Right lobe of liver (tissue), 6 donors: ENCODE results near the gene DAZAP1. TPM values are rescaled to one million over a fixed set of nuclear protein-coding genes. Genes with fewer than 3 reads are reported as not detected.
"Not testable (repeated sequence)": the region's sequence is repeated elsewhere in the genome, so short reads cannot be mapped to it uniquely, and the experiment has no call there.

Source experiments
- ATAC-seq, 4 donors: fragments of 200-7000 bp; cut with Tn5 transposase; one replicate each; pipeline ENCODE4 v1.9.1; 2020; ENCODE audit warnings: mild to moderate bottlenecking in 4 of 4, moderate library complexity in 4 of 4
- DNase-seq, 3 donors: peaks; one replicate each; pipeline ENCODE4 v3.0.0-alpha.2; 2020
- H3K27ac ChIP-seq, 3 donors: fragments of 200-600 bp; one replicate each; pipeline ENCODE4 v1.8.0; 2022
- H3K27me3 ChIP-seq, 2 donors: fragments of 200-600 bp; one replicate each; pipeline ENCODE4 v1.8.0; 2022
- H3K36me3 ChIP-seq, 4 donors: fragments of 200-600 bp; sonication (generic) in 1 of 4; one replicate each; pipeline versions ENCODE4 v1.5.1 to v1.8.0; 2017 to 2022; ENCODE audit warnings: control low read depth in 1 of 4
- H3K4me1 ChIP-seq, 4 donors: fragments of 200-600 bp; sonication (generic) in 1 of 4; one replicate each; pipeline versions ENCODE4 v1.5.1 to v1.8.0; 2017 to 2022; ENCODE audit warnings: control low read depth in 1 of 4
- H3K4me3 ChIP-seq, 3 donors: fragments of 200-600 bp; one replicate each; pipeline ENCODE4 v1.8.0; 2022
- H3K9me3 ChIP-seq, 4 donors: fragments of 200-600 bp; sonication (generic) in 1 of 4; one replicate each; pipeline versions ENCODE4 v1.5.1 to v1.8.0; 2017 to 2022; ENCODE audit warnings: control low read depth in 1 of 4
- POLR2A ChIP-seq: fragments of 450-650 bp; IDR thresholded peaks from one replicate; pipeline ENCODE4 v1.6.1; 2017; ENCODE audit warnings: antibody characterized with exemption, mild to moderate bottlenecking
- WGBS: methylation state at CpG from one replicate; pipeline ENCODE4 v1.1.6; 2018; ENCODE audit warnings: low coverage, low lambda C conversion rate; ENCODE audit not compliant: insufficient coverage; ENCODE audit errors: missing lambda C conversion rate; 5-methylcytosine and 5-hydroxymethylcytosine counted together
- intact Hi-C, 2 donors: fragments of 100-400 bp; cut with DNase I; formaldehyde crosslinking; loops; one replicate each; pipeline versions ENCODE4 v1.11.2 to v1.14.1; 2022
- total RNA-seq, 6 experiments: library from RNA; depleted of rRNA in 2 of 6; stranded (reverse); fragments of >200 nt in 2 of 6; fragmentation: NEBNext Ultra II Directional in 3 of 6; extraction: Animal tissue kit (Norgen Biotek cat#: 25700) in 3 of 6; gene quantifications; one replicate each; pipeline versions ENCODE4 v1.1.0 to v1.2.4, GENCODE V29; 2016 to 2023
- TF ChIP-seq, protein P1 (sequence below), 4 donors: fragments of 200-600 bp in 3 of 4; fragments of 450-650 bp in 1 of 4; IDR thresholded peaks; one replicate each; pipeline versions ENCODE4 v1.5.1 to v1.8.0; 2016 to 2022; ENCODE audit warnings: antibody characterized with exemption in 4 of 4, mild to moderate bottlenecking in 2 of 4
- donor health status: DM: no; HTN: yes; CAD: no.
- donor health status: DM: no; HTN: no; CAD: no.
- donor health status: DM: no; HTN: no; CAD: no.
- donor health status: DM: no; HTN: yes; CAD: no.
- donor health status: DM: no; HTN: yes; CAD: no.

Gene DAZAP1
- total RNA-seq, 6 experiments from 2014 or later = 22.3 to 50.9 (median 42.2) TPM

DNA sequence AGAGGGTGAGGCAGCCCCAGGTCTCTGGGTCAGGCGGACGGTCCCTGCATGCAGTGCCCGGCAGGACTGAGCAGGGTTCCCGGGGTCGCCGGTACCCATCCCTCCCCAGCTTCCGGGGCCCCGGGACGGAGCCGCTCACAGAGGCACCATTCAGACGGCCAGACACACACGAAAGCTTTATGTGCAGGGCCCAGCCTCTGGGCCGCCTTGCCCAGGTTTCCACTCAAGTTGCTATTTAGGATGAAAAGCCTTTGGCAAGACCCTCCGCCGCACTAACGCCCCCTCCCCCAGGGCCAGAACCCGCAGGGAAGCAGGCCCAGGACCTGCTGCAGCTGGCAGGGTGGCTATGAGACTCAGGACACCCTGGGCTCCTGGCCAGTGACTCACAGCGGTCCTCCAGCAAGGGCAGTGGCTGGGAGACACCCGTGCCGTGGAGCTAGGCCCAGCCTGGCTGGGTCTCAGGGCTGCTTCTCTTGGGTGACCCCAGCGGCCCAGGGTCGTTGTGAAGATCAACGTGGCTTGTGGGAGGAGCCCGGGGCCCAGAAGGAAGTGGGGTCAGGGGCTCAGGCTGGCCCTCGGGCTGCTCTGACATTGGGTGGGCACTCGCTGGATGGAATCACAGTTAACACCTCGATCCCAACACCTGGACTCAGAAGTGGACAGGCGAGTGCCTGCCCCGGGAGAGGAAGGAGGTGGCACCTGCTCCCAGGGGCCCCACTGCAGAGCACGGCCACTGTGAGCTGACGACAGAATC, 66.8 kb downstream of the DAZAP1 start:
- 80% methylated on average over 3 of the region's 31 CpGs for WGBS
- Histone ChIP-seq H3K27ac (no peak overlapping the region), H3K9me3 (no peaks in the 10 kb centered on the region), H3K36me3 (no peaks in the 10 kb centered on the region), H3K4me1 (peaks cover 0 to 30% (median 15%) of the 10 kb centered on the region in 4 donors), H3K27me3 (peaks cover 0 to 21% of the 10 kb centered on the region in 2 donors), H3K4me3 (no peak overlapping the region)
- ATAC-seq = no peak
- peak in 1 of 3 donors; percentile 21 for DNase-seq
- intact Hi-C loops = no loop called here
- TF ChIP-seq, protein P1, sequence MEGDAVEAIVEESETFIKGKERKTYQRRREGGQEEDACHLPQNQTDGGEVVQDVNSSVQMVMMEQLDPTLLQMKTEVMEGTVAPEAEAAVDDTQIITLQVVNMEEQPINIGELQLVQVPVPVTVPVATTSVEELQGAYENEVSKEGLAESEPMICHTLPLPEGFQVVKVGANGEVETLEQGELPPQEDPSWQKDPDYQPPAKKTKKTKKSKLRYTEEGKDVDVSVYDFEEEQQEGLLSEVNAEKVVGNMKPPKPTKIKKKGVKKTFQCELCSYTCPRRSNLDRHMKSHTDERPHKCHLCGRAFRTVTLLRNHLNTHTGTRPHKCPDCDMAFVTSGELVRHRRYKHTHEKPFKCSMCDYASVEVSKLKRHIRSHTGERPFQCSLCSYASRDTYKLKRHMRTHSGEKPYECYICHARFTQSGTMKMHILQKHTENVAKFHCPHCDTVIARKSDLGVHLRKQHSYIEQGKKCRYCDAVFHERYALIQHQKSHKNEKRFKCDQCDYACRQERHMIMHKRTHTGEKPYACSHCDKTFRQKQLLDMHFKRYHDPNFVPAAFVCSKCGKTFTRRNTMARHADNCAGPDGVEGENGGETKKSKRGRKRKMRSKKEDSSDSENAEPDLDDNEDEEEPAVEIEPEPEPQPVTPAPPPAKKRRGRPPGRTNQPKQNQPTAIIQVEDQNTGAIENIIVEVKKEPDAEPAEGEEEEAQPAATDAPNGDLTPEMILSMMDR (IDR thresholded peaks at IDR 0.05) = no peak
- no peak for TF ChIP-seq POLR2A

DNA sequence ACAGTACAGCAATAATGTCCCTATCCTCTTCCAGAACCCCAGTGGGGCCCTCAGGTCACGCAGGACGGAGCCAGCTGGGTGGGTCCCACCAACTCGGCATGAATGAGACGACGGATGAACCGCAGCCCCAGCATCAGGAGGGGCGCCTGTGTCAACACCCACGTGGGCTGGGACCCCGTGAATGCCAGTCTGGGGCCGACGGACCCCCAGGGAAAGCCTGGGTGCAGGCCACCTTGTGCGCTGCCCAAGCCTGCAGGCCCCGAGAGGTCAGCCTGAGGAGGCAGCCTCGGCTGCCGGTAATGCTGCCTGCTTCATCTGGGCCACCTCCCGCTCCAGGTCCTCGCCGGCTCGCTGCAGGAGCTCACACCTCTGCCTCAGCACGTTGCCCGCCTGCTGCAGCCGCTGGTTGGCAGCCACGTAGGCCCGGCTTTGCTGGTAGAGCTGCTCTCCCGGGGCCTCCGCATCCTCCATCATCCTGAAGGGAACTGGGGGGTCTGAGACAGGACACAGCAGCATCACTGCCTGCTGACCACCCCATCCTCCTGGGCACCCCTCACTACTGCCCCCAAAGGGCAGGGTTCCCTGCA, 67.5 kb downstream of the DAZAP1 start:
- Histone ChIP-seq H3K9me3 (no peaks in the 10 kb centered on the region), H3K4me1 (peaks cover 0 to 26% (median 13%) of the 10 kb centered on the region in 4 donors), H3K27ac (no peak overlapping the region), H3K4me3 (no peak overlapping the region), H3K36me3 (no peaks in the 10 kb centered on the region), H3K27me3 (peaks cover 0 to 18% of the 10 kb centered on the region in 2 donors)
- no CpG with 5 or more reads among the region's 26 CpGs for WGBS
- intact Hi-C loops = no loop called here
- DNase-seq (no peak), ATAC-seq (no peak)
- TF ChIP-seq POLR2A = no peak
- TF ChIP-seq, protein P1 (IDR thresholded peaks at IDR 0.05) = no peak

- Histone ChIP-seq H3K27me3 (peaks cover 0 to 9% of the 10 kb centered on the region in 2 donors), H3K27ac (no peak overlapping the region), H3K36me3 (no peaks in the 10 kb centered on the region), H3K4me1 (peaks cover 0 to 16% (median 7%) of the 10 kb centered on the region in 4 donors), H3K9me3 (no peaks in the 10 kb centered on the region), H3K4me3 (no peak overlapping the region)
- ATAC-seq (no peak), DNase-seq (no peak)
- WGBS = 80% methylated on average over 1 of the region's 31 CpGs
- no peak for TF ChIP-seq POLR2A
- TF ChIP-seq, protein P1 (IDR thresholded peaks at IDR 0.05) = no peak
- intact Hi-C loops = no loop called here
These were observed 68.5 kb downstream of the DAZAP1 start for GRCh38 chr19:1475751-1476437.

DNA sequence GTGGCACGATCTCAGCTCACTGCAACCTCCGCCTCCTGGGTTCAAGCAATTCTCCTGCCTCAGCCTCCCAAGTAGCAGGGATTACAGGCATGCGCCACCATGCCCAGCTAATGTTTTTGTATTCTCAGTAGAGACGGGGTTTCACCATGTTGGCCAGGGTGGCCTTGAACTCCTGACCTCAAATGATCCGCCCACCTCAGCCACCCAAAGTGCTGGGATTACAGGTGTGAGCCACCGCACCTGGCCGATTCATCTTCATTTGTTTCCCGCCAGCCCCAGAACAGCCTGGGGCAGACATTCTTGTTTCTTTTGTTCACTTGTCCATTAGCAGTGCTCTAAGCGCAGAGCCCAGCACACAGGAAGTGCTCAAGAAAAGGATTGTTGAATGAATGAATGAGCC, 69.7 kb downstream of the DAZAP1 start:
- 80% methylated on average over 8 of the region's 9 CpGs for WGBS

More for the DNA sequence above, 69.7 kb downstream of the DAZAP1 start:
- ATAC-seq, H3K4me1 ChIP-seq, DNase-seq, H3K36me3 ChIP-seq, H3K27ac ChIP-seq, H3K27me3 ChIP-seq, intact Hi-C loops, H3K4me3 ChIP-seq, H3K9me3 ChIP-seq: not testable (repeated sequence)
